ENCODE data around the gene MIPOL1. TPM values are rescaled to one million over a fixed set of nuclear protein-coding genes. Genes with fewer than 3 reads are reported as not detected.
A peak's percentile ranks its signal among the peaks of the same experiment; 100 is the strongest.

Gene MIPOL1
- total and polyA plus RNA-seq, 2 donors from 2014 or later = 4.4 to 14.8 TPM

GRCh38 chr14:37559386-37559785 lies 361.6 kb downstream of the MIPOL1 start:
- Histone ChIP-seq H3K9ac (ENCODE audit: low read length in 3 of 3) (no peak overlapping the region), H3K27me3 (ENCODE audit: control insufficient read depth, insufficient read depth, low read length) (no peaks in the 10 kb centered on the region), H3K9me3 (ENCODE audit: control insufficient read depth in 2 of 3, insufficient read depth in 1 of 3, low read length in 3 of 3) (no peaks in the 10 kb centered on the region), H3K36me3 (ENCODE audit: control insufficient read depth in 2 of 3, insufficient read depth in 3 of 3, low read length in 3 of 3) (no peaks in the 10 kb centered on the region), H3K4me3 (ENCODE audit: low read length in 3 of 3) (no peak overlapping the region), H3K4me1 (ENCODE audit: control insufficient read depth in 2 of 3, insufficient read depth in 2 of 3, low read depth in 1 of 3, low read length in 3 of 3) (no peaks in the 10 kb centered on the region), H3K27ac (ENCODE audit: low read depth in 2 of 2, low read length in 2 of 2) (no peak overlapping the region)
- TF ChIP-seq, protein P1, sequence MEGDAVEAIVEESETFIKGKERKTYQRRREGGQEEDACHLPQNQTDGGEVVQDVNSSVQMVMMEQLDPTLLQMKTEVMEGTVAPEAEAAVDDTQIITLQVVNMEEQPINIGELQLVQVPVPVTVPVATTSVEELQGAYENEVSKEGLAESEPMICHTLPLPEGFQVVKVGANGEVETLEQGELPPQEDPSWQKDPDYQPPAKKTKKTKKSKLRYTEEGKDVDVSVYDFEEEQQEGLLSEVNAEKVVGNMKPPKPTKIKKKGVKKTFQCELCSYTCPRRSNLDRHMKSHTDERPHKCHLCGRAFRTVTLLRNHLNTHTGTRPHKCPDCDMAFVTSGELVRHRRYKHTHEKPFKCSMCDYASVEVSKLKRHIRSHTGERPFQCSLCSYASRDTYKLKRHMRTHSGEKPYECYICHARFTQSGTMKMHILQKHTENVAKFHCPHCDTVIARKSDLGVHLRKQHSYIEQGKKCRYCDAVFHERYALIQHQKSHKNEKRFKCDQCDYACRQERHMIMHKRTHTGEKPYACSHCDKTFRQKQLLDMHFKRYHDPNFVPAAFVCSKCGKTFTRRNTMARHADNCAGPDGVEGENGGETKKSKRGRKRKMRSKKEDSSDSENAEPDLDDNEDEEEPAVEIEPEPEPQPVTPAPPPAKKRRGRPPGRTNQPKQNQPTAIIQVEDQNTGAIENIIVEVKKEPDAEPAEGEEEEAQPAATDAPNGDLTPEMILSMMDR (IDR thresholded peaks at IDR 0.05; ENCODE audit: borderline replicate concordance, extremely low read depth, insufficient read depth) = no peak
- DNase-seq (no peak), FAIRE-seq (no peak)
- intact Hi-C loops (cut with DNase I) = no loop called here

- FAIRE-seq (no peak), DNase-seq (no peak)
- Histone ChIP-seq H3K9ac (ENCODE audit: low read length in 3 of 3) (no peak overlapping the region), H3K27me3 (ENCODE audit: control insufficient read depth, insufficient read depth, low read length) (no peaks in the 10 kb centered on the region), H3K4me3 (ENCODE audit: low read length in 3 of 3) (no peak overlapping the region), H3K27ac (ENCODE audit: low read depth in 2 of 2, low read length in 2 of 2) (no peak overlapping the region), H3K4me1 (ENCODE audit: control insufficient read depth in 2 of 3, insufficient read depth in 2 of 3, low read depth in 1 of 3, low read length in 3 of 3) (no peaks in the 10 kb centered on the region), H3K36me3 (ENCODE audit: control insufficient read depth in 2 of 3, insufficient read depth in 3 of 3, low read length in 3 of 3) (no peaks in the 10 kb centered on the region), H3K9me3 (ENCODE audit: control insufficient read depth in 2 of 3, insufficient read depth in 1 of 3, low read length in 3 of 3) (no peaks in the 10 kb centered on the region)
- TF ChIP-seq, protein P1 (IDR thresholded peaks at IDR 0.05; ENCODE audit: borderline replicate concordance, extremely low read depth, insufficient read depth) = no peak
- intact Hi-C loops (cut with DNase I) = no loop called here
Measured at GRCh38 chr14:37563189-37563588, 365.5 kb downstream of the MIPOL1 start.

DNA sequence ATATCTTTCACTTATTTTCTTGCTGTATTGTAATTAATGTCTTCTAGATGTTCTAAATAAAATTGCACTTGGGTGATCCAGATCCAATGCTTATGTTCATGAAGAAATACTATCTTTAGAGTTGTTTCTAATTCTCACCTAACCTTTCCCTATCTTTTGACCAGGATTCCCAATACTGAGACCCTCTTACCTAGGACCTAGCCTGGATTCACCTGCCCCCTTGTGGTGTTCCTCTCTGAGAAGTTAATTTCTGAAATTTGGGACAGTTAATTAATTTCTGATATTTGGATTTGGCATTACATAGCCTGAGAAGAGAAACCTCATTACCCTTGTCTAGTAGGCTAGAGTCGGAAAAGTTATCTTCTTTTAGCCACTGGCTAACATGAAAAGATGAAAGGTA lies 367.8 kb downstream of the MIPOL1 start:
- TF ChIP-seq, protein P1 (IDR thresholded peaks at IDR 0.05; ENCODE audit: borderline replicate concordance, extremely low read depth, insufficient read depth) = no peak
- no peaks in the 10 kb centered on the region for H3K27me3 ChIP-seq (ENCODE audit: control insufficient read depth, insufficient read depth, low read length)
- H3K27ac ChIP-seq (ENCODE audit: low read depth in 2 of 2, low read length in 2 of 2) = no peak overlapping the region
- no peaks in the 10 kb centered on the region for H3K36me3 ChIP-seq (ENCODE audit: control insufficient read depth in 2 of 3, insufficient read depth in 3 of 3, low read length in 3 of 3)
- H3K9ac ChIP-seq (ENCODE audit: low read length in 3 of 3) = no peak overlapping the region
- no peaks in the 10 kb centered on the region for H3K9me3 ChIP-seq (ENCODE audit: control insufficient read depth in 2 of 3, insufficient read depth in 1 of 3, low read length in 3 of 3)
- FAIRE-seq = no peak
- H3K4me3 ChIP-seq (ENCODE audit: low read length in 3 of 3) = no peak overlapping the region
- no peaks in the 10 kb centered on the region for H3K4me1 ChIP-seq (ENCODE audit: control insufficient read depth in 2 of 3, insufficient read depth in 2 of 3, low read depth in 1 of 3, low read length in 3 of 3)
- intact Hi-C loops (cut with DNase I) = no loop called here
- DNase-seq = no peak

DNA sequence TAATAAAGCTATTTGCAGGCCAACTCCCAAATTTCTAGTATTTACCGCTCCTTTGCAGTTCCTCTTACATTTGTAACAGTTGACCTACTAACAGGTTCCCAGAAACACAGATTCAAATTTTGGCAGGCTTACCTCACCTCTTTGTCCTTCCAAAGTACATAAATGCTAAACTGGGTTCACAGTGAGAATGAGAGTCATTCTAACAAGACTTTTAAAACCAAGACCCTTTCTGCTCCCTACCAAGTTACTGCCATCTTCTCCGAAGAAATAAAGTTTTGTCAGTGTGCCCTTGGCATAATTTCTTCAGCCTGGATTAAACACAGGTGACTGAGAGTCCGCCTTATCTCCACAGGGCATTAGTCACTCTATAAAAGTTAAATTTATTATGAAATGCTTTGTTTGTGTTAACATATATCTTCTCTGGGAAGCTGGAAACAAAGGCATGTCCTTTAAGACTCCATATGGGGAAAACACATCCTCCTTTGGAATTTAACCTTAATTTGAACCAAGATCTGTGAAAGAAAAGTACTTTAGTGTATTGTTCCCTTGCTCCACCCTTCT lies 369.2 kb downstream of the MIPOL1 start:
- TF ChIP-seq, protein P1 (IDR thresholded peaks at IDR 0.05; ENCODE audit: borderline replicate concordance, extremely low read depth, insufficient read depth) = no peak
- DNase-seq = peak in 1 of 5 donors; percentile 32
- no peaks in the 10 kb centered on the region for H3K36me3 ChIP-seq (ENCODE audit: control insufficient read depth in 2 of 3, insufficient read depth in 3 of 3, low read length in 3 of 3)
- no peak for FAIRE-seq
- no peaks in the 10 kb centered on the region for H3K27me3 ChIP-seq (ENCODE audit: control insufficient read depth, insufficient read depth, low read length)
- intact Hi-C loops (cut with DNase I) = no loop called here
- no peak overlapping the region for H3K27ac ChIP-seq (ENCODE audit: low read depth in 2 of 2, low read length in 2 of 2)
- no peak overlapping the region for H3K9ac ChIP-seq (ENCODE audit: low read length in 3 of 3)
- H3K4me1 ChIP-seq (ENCODE audit: control insufficient read depth in 2 of 3, insufficient read depth in 2 of 3, low read depth in 1 of 3, low read length in 3 of 3) = no peaks in the 10 kb centered on the region
- H3K9me3 ChIP-seq (ENCODE audit: control insufficient read depth in 2 of 3, insufficient read depth in 1 of 3, low read length in 3 of 3) = no peaks in the 10 kb centered on the region
- no peak overlapping the region for H3K4me3 ChIP-seq (ENCODE audit: low read length in 3 of 3)
